ENCODE results near the gene CDH23. TPM values are rescaled to one million over a fixed set of nuclear protein-coding genes. Genes with fewer than 3 reads are reported as not detected.

CDH23 gene
- total RNA-seq, 1 donor from 2014 or later, result 9.4 TPM

DNA sequence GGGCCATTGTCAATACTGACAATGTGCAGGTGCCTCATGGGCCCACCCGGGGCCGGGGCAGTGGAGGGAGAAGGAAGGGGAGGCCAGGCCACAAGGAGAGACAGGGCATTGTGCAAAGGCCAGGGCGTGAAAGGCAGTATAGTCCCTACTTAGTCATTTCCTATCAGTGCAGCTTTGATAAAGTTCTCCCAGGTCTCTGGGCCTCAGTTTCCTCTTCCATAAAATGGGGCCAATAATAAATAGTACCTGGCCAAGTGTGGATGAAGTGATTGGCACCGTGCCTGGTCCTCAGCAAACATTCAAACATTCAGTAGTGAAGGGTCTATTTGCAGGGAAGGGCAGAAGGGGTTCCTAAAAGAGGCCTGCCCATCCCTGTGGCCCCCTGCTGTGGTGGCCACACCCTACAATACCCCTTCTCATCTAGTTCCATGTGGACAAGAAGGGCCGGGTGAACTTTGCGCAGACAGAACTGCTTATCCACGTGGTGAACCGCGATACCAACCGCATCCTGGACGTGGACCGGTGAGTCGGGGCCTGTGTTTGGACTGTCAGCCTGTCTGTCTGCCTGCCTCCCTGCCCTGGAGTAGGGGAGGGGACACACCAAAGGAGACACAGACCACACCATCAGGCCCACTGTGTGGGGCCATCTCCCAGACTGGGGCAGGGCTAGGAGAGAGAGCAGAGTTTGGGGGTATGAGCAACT lies 413.5 kb downstream of the CDH23 start:
- Mint-ChIP-seq H3K36me3 (no peaks in the 10 kb centered on the region), H3K27me3 (peaks cover 19% of the 10 kb centered on the region), H3K4me3 (no peak overlapping the region), H3K4me1 (ENCODE audit: unreplicated experiment) (peaks cover 4% of the 10 kb centered on the region), H3K27ac (no peak overlapping the region), H3K9me3 (no peaks in the 10 kb centered on the region)
- TF ChIP-seq, protein P1, sequence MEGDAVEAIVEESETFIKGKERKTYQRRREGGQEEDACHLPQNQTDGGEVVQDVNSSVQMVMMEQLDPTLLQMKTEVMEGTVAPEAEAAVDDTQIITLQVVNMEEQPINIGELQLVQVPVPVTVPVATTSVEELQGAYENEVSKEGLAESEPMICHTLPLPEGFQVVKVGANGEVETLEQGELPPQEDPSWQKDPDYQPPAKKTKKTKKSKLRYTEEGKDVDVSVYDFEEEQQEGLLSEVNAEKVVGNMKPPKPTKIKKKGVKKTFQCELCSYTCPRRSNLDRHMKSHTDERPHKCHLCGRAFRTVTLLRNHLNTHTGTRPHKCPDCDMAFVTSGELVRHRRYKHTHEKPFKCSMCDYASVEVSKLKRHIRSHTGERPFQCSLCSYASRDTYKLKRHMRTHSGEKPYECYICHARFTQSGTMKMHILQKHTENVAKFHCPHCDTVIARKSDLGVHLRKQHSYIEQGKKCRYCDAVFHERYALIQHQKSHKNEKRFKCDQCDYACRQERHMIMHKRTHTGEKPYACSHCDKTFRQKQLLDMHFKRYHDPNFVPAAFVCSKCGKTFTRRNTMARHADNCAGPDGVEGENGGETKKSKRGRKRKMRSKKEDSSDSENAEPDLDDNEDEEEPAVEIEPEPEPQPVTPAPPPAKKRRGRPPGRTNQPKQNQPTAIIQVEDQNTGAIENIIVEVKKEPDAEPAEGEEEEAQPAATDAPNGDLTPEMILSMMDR (conservative IDR thresholded peaks at IDR 0.05), result no peak
- DNase-seq (ENCODE audit: extremely low spot score, unreplicated experiment), result no peak

DNA sequence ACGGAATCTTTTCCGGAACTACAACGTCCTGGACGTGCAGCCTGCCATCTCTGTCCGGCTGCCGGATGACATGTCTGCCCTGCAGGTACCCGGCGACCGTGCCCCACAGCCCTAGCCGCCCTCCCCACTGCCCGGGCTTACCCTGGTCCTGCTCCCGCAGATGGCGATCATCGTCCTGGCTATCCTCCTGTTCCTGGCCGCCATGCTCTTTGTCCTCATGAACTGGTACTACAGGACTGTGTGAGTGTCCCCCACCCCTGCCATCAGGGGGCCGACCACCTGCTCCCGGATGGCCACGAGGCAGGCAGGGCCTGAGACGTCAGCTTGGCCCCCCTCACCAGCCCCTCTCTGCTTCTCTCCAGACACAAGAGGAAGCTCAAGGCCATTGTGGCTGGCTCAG lies 414.6 kb downstream of the CDH23 start:
- no peak overlapping the region for H3K4me3 Mint-ChIP-seq
- H3K4me1 Mint-ChIP-seq (ENCODE audit: unreplicated experiment), result peaks cover 4% of the 10 kb centered on the region
- no peaks in the 10 kb centered on the region for H3K9me3 Mint-ChIP-seq
- peaks cover 12% of the 10 kb centered on the region for H3K27me3 Mint-ChIP-seq
- H3K36me3 Mint-ChIP-seq, result peaks cover 8% of the 10 kb centered on the region
- no peak overlapping the region for H3K27ac Mint-ChIP-seq
- no peak for DNase-seq (ENCODE audit: extremely low spot score, unreplicated experiment)
- TF ChIP-seq, protein P1 (conservative IDR thresholded peaks at IDR 0.05), result no peak

DNA sequence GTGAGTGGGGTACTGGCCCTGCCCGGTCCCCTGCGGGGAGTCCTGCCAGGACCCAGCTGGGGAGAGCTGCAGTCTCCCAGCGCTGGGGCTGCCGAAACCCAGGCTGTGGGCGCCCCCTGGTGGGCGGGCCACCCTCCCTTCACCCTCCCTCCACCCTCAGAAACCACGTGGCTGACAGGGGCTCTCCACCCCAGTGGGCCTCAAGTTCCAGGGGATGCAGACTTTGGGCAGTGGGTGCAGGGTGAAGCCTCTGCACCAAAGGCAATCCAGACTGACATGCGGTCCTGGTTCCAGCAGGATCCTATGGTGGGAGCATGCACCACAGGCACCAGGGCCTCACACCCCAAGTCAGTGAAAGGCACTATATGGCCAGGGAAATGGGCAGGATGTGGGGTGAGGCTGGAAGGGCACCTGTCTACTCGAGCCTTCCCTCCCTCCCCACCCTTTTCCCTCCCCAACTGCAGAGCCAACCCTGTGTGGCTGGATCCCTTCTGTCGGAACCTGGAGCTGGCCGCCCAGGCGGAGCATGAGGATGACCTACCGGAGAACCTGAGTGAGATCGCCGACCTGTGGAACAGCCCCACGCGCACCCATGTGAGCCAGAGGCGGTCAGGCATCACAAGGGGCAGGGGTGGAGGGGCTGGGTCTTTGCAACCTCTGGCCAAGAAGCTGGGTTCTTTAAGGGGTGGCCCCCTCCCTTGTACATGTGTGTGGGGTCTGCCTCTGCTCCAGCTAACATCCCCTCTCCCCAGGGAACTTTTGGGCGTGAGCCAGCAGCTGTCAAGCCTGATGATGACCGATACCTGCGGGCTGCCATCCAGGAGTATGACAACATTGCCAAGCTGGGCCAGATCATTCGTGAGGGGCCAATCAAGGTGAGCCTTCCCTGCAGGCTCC lies 415.5 kb downstream of the CDH23 start:
- peaks cover 4% of the 10 kb centered on the region for H3K4me1 Mint-ChIP-seq (ENCODE audit: unreplicated experiment)
- H3K9me3 Mint-ChIP-seq, result no peaks in the 10 kb centered on the region
- TF ChIP-seq, protein P1 (conservative IDR thresholded peaks at IDR 0.05), result peak; percentile 75
- H3K27ac Mint-ChIP-seq, result no peak overlapping the region
- no peak for DNase-seq (ENCODE audit: extremely low spot score, unreplicated experiment)
- H3K4me3 Mint-ChIP-seq, result no peak overlapping the region
- H3K36me3 Mint-ChIP-seq, result peaks cover 15% of the 10 kb centered on the region
- H3K27me3 Mint-ChIP-seq, result peaks cover 5% of the 10 kb centered on the region

DNA sequence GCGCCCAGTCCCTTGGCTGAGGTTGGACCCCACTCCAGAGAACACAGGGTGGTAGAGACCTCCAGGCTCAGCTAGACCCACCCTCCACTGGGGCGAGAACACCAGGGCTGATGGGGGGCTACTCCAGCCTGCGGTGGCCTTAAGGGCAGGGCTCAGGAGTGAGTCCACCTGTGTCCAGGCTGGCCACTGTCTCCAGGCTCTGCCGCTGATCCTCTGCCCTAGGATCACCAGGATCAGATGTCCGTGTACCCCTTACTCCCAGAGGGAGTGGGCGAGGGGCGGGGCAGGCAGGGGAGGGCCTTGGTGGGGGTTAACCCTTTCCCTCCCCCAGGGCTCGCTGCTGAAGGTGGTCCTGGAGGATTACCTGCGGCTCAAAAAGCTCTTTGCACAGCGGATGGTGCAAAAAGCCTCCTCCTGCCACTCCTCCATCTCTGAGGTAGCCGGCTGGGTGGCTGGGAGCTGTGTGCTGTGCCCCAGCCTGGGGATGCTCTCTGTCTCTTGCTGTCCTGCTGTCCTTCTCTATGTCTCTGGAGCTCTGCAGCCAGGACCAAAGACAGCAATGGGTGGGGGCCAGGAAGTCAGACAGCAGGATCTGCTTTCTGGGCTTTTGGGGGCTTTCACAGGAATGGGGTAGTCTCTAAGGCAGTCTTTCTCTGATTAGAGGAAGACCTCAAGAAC lies 416.3 kb downstream of the CDH23 start:
- Mint-ChIP-seq H3K4me1 (ENCODE audit: unreplicated experiment) (peaks cover 4% of the 10 kb centered on the region), H3K4me3 (no peak overlapping the region), H3K27ac (no peak overlapping the region), H3K36me3 (peaks cover 19% of the 10 kb centered on the region), H3K27me3 (peaks cover 3% of the 10 kb centered on the region), H3K9me3 (no peaks in the 10 kb centered on the region)
- TF ChIP-seq, protein P1 (conservative IDR thresholded peaks at IDR 0.05), result no peak
- no peak for DNase-seq (ENCODE audit: extremely low spot score, unreplicated experiment)

DNA sequence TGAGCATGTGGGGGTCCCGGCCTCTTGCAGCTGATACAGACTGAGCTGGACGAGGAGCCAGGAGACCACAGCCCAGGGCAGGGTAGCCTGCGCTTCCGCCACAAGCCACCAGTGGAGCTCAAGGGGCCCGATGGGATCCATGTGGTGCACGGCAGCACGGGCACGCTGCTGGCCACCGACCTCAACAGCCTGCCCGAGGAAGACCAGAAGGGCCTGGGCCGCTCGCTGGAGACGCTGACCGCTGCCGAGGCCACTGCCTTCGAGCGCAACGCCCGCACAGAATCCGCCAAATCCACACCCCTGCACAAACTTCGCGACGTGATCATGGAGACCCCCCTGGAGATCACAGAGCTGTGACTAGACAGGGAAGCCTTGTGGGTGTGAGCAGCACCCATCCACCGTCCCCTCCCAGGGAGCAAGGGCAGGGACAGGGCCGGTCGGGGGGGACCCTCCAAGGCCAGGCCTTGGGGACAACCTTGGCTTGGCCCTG lies 418.2 kb downstream of the CDH23 start:
- Mint-ChIP-seq H3K27me3 (no peaks in the 10 kb centered on the region), H3K4me1 (ENCODE audit: unreplicated experiment) (peaks cover 4% of the 10 kb centered on the region), H3K27ac (no peak overlapping the region), H3K9me3 (no peaks in the 10 kb centered on the region), H3K36me3 (peaks cover 19% of the 10 kb centered on the region), H3K4me3 (no peak overlapping the region)
- TF ChIP-seq, protein P1 (conservative IDR thresholded peaks at IDR 0.05), result peak; percentile 34
- DNase-seq (ENCODE audit: extremely low spot score, unreplicated experiment), result no peak
